ENCODE results near the gene UBE2O.

The UBE2O gene

GRCh38 chr17:76462556-76463290 is 9.8 kb upstream of the UBE2O start:
- Histone ChIP-seq H3K9ac (ENCODE audit: low read depth, low read length) (no peak overlapping the region), H3K9me3 (ENCODE audit: insufficient read depth, low read depth, low read length) (no peaks in the 10 kb centered on the region), H3K4me3 (ENCODE audit: low read length) (no peak overlapping the region), H3K36me3 (ENCODE audit: insufficient read depth, low read length) (no peaks in the 10 kb centered on the region), H3K27me3 (ENCODE audit: insufficient read depth, low read length) (no peaks in the 10 kb centered on the region), H3K27ac (ENCODE audit: low read depth, low read length) (no peak overlapping the region), H3K4me1 (ENCODE audit: insufficient read depth, low read length) (peaks cover 15% of the 10 kb centered on the region)
- 90% methylated on average over 24 of the region's 24 CpGs for WGBS

- no peaks in the 10 kb centered on the region for H3K36me3 ChIP-seq (ENCODE audit: insufficient read depth, low read length)
- H3K27ac ChIP-seq (ENCODE audit: low read depth, low read length) = no peak overlapping the region
- H3K27me3 ChIP-seq (ENCODE audit: insufficient read depth, low read length) = no peaks in the 10 kb centered on the region
- H3K9ac ChIP-seq (ENCODE audit: low read depth, low read length) = no peak overlapping the region
- H3K9me3 ChIP-seq (ENCODE audit: insufficient read depth, low read depth, low read length) = no peaks in the 10 kb centered on the region
- H3K4me3 ChIP-seq (ENCODE audit: low read length) = no peak overlapping the region
- 76% methylated on average over 11 of the region's 11 CpGs for WGBS
- peaks cover 9% of the 10 kb centered on the region; the same call in 1 of the 2 replicates for H3K4me1 ChIP-seq (ENCODE audit: insufficient read depth, low read length)
Observed at GRCh38 chr17:76461765-76462555, 9.0 kb upstream of the UBE2O start.

- no peak overlapping the region for H3K9ac ChIP-seq (ENCODE audit: low read depth, low read length)
- H3K36me3 ChIP-seq (ENCODE audit: insufficient read depth, low read length) = no peaks in the 10 kb centered on the region
- H3K27ac ChIP-seq (ENCODE audit: low read depth, low read length) = no peak overlapping the region
- H3K4me1 ChIP-seq (ENCODE audit: insufficient read depth, low read length) = peaks cover 9% of the 10 kb centered on the region; the same call in 1 of the 2 replicates
- 86% methylated on average over 4 of the region's 4 CpGs for WGBS
- no peaks in the 10 kb centered on the region for H3K9me3 ChIP-seq (ENCODE audit: insufficient read depth, low read depth, low read length)
- H3K4me3 ChIP-seq (ENCODE audit: low read length) = no peak overlapping the region
- no peaks in the 10 kb centered on the region for H3K27me3 ChIP-seq (ENCODE audit: insufficient read depth, low read length)
Observed at GRCh38 chr17:76459674-76460073, 6.7 kb upstream of the UBE2O start.

- H3K27ac ChIP-seq (ENCODE audit: low read depth, low read length) = no peak overlapping the region
- no peaks in the 10 kb centered on the region for H3K9me3 ChIP-seq (ENCODE audit: insufficient read depth, low read depth, low read length)
- 55% methylated on average over 9 of the region's 9 CpGs for WGBS
- H3K4me3 ChIP-seq (ENCODE audit: low read length) = no peak overlapping the region
- no peaks in the 10 kb centered on the region for H3K27me3 ChIP-seq (ENCODE audit: insufficient read depth, low read length)
- no peaks in the 10 kb centered on the region for H3K36me3 ChIP-seq (ENCODE audit: insufficient read depth, low read length)
- no peak overlapping the region for H3K9ac ChIP-seq (ENCODE audit: low read depth, low read length)
- H3K4me1 ChIP-seq (ENCODE audit: insufficient read depth, low read length) = peaks cover 9% of the 10 kb centered on the region; the same call in 1 of the 2 replicates
Observed at GRCh38 chr17:76458580-76459490, 5.9 kb upstream of the UBE2O start.

- no peaks in the 10 kb centered on the region for H3K9me3 ChIP-seq (ENCODE audit: insufficient read depth, low read depth, low read length)
- 41% methylated on average over 6 of the region's 6 CpGs for WGBS
- H3K4me3 ChIP-seq (ENCODE audit: low read length) = peak overlapping the region; percentile 95
- no peaks in the 10 kb centered on the region for H3K27me3 ChIP-seq (ENCODE audit: insufficient read depth, low read length)
- no peaks in the 10 kb centered on the region for H3K36me3 ChIP-seq (ENCODE audit: insufficient read depth, low read length)
- H3K9ac ChIP-seq (ENCODE audit: low read depth, low read length) = no peak overlapping the region
- H3K27ac ChIP-seq (ENCODE audit: low read depth, low read length) = no peak overlapping the region
- H3K4me1 ChIP-seq (ENCODE audit: insufficient read depth, low read length) = peaks cover 30% of the 10 kb centered on the region
Observed at GRCh38 chr17:76453431-76453743, 435 bp upstream of the UBE2O start.

- WGBS = under 1% methylated on average over 29 of the region's 29 CpGs
- Histone ChIP-seq H3K9me3 (ENCODE audit: insufficient read depth, low read depth, low read length) (no peaks in the 10 kb centered on the region), H3K27ac (ENCODE audit: low read depth, low read length) (no peak overlapping the region), H3K27me3 (ENCODE audit: insufficient read depth, low read length) (no peaks in the 10 kb centered on the region), H3K4me3 (ENCODE audit: low read length) (peak overlapping the region; percentile 95), H3K4me1 (ENCODE audit: insufficient read depth, low read length) (peaks cover 36% of the 10 kb centered on the region), H3K9ac (ENCODE audit: low read depth, low read length) (peak overlapping the region; percentile 69), H3K36me3 (ENCODE audit: insufficient read depth, low read length) (no peaks in the 10 kb centered on the region)
Observed at GRCh38 chr17:76452127-76452659, 759 bp downstream of the UBE2O start.

- Histone ChIP-seq H3K27ac (ENCODE audit: low read depth, low read length) (no peak overlapping the region), H3K9ac (ENCODE audit: low read depth, low read length) (no peak overlapping the region; the same call in 1 of the 2 replicates), H3K27me3 (ENCODE audit: insufficient read depth, low read length) (no peaks in the 10 kb centered on the region), H3K4me1 (ENCODE audit: insufficient read depth, low read length) (peaks cover 43% of the 10 kb centered on the region), H3K36me3 (ENCODE audit: insufficient read depth, low read length) (no peaks in the 10 kb centered on the region), H3K4me3 (ENCODE audit: low read length) (peak overlapping the region; percentile 95), H3K9me3 (ENCODE audit: insufficient read depth, low read depth, low read length) (no peaks in the 10 kb centered on the region)
- WGBS = 35% methylated on average over 6 of the region's 6 CpGs
Observed at GRCh38 chr17:76451506-76451905, 1.4 kb downstream of the UBE2O start.

GRCh38 chr17:76449126-76449525 is 3.8 kb downstream of the UBE2O start:
- Histone ChIP-seq H3K9me3 (ENCODE audit: insufficient read depth, low read depth, low read length) (no peaks in the 10 kb centered on the region), H3K4me1 (ENCODE audit: insufficient read depth, low read length) (peaks cover 67% of the 10 kb centered on the region), H3K27me3 (ENCODE audit: insufficient read depth, low read length) (no peaks in the 10 kb centered on the region), H3K27ac (ENCODE audit: low read depth, low read length) (no peak overlapping the region), H3K4me3 (ENCODE audit: low read length) (no peak overlapping the region), H3K9ac (ENCODE audit: low read depth, low read length) (no peak overlapping the region), H3K36me3 (ENCODE audit: insufficient read depth, low read length) (no peaks in the 10 kb centered on the region)
- WGBS = 95% methylated on average over 6 of the region's 6 CpGs

GRCh38 chr17:76447931-76448652 is 4.9 kb downstream of the UBE2O start:
- Histone ChIP-seq H3K27ac (ENCODE audit: low read depth, low read length) (no peak overlapping the region), H3K36me3 (ENCODE audit: insufficient read depth, low read length) (no peaks in the 10 kb centered on the region), H3K9ac (ENCODE audit: low read depth, low read length) (no peak overlapping the region), H3K27me3 (ENCODE audit: insufficient read depth, low read length) (no peaks in the 10 kb centered on the region), H3K4me1 (ENCODE audit: insufficient read depth, low read length) (peaks cover 69% of the 10 kb centered on the region), H3K4me3 (ENCODE audit: low read length) (no peak overlapping the region), H3K9me3 (ENCODE audit: insufficient read depth, low read depth, low read length) (no peaks in the 10 kb centered on the region)
- 82% methylated on average over 7 of the region's 7 CpGs for WGBS

GRCh38 chr17:76446449-76447231 is 6.3 kb downstream of the UBE2O start:
- no peaks in the 10 kb centered on the region for H3K27me3 ChIP-seq (ENCODE audit: insufficient read depth, low read length)
- peaks cover 78% of the 10 kb centered on the region for H3K4me1 ChIP-seq (ENCODE audit: insufficient read depth, low read length)
- peak overlapping the region; percentile 80 for H3K27ac ChIP-seq (ENCODE audit: low read depth, low read length)
- 0 out of 2 replicates have a peak overlapping the region, but pooled peaks have one; percentile 19 for H3K9ac ChIP-seq (ENCODE audit: low read depth, low read length)
- no peaks in the 10 kb centered on the region for H3K36me3 ChIP-seq (ENCODE audit: insufficient read depth, low read length)
- no peak overlapping the region for H3K4me3 ChIP-seq (ENCODE audit: low read length)
- H3K9me3 ChIP-seq (ENCODE audit: insufficient read depth, low read depth, low read length) = no peaks in the 10 kb centered on the region
- WGBS = 62% methylated on average over 9 of the region's 9 CpGs

Measured in HUES64 (cell line).